HS-27A (cell line): ENCODE data around the gene SAMD3.
"Not testable (repeated sequence)": the region's sequence is repeated elsewhere in the genome, so short reads cannot be mapped to it uniquely, and the experiment has no call there.

ENCODE experiments used
- DNase-seq: peaks from one replicate; pipeline ENCODE4 v3.0.0-alpha.2; 2012; ENCODE audit warnings: low read depth, missing footprints

SAMD3 gene

GRCh38 chr6:130129762-130130246, 92.9 kb downstream of the SAMD3 start:
- DNase-seq, result no peak

DNA sequence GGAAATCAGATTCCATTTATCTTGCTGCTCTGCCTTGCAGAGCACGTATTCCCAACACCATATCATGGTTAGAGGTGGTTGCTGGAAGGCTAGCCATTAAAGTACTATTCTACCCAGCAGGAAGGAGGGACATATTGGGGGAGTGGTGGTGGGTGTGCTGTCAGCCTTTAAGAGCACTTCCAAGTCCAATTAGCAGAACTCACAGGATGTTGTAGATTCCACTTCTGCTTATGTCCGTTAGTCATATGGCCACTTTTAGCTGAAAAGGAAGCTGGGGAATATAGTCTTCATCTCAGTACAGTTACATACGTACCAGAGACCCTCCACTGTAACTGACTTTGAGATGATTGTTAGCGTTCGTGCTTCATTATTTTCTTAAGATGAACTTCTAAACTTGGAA, 94.4 kb downstream of the SAMD3 start:
- no peak for DNase-seq

GRCh38 chr6:130127195-130127594, 95.6 kb downstream of the SAMD3 start:
- DNase-seq, result no peak

- DNase-seq, result no peak
Observed at GRCh38 chr6:130122243-130122642, 100.5 kb downstream of the SAMD3 start.

DNA sequence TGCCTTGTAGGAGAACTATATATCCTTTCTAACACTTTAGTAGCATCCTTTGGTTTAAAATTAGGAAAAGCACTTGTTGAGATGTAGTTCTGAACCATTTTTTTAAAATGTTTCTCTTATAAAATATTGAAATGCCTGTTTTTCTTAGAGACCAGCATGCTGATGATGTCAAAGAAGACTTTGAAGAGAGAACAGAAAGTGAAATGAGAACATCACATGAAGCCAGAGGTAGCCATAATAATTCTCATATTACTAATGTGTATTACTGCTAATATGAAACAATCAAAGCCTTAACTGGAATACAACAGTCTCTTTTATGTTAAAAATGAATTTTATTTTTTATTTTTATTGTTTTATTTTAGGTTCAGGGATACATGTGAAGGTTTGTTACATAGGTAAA, 102.0 kb downstream of the SAMD3 start:
- DNase-seq, result no peak

DNA sequence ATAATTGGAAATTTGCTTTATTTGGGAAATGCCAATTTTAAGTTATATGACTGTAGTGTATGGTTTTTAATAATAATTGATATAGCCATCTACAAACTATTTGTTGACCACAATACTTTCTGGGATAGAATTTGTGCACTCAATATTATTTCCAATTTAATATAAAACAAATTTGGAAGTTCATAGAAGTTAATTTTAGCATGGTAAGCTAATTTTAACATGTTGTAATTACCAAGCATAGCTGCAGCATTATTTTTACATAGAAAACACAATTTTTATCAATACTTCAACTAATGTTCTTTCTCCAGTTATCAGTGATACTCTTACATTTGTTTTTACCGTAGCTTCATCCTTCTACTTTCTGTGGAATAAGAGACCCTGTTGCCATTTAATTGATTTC, 103.5 kb downstream of the SAMD3 start:
- DNase-seq, result no peak

GRCh38 chr6:130118236-130118635, 104.5 kb downstream of the SAMD3 start:
- no peak for DNase-seq

- DNase-seq, result not testable (repeated sequence)
Observed at GRCh38 chr6:130117187-130117701, 105.5 kb downstream of the SAMD3 start.

DNA sequence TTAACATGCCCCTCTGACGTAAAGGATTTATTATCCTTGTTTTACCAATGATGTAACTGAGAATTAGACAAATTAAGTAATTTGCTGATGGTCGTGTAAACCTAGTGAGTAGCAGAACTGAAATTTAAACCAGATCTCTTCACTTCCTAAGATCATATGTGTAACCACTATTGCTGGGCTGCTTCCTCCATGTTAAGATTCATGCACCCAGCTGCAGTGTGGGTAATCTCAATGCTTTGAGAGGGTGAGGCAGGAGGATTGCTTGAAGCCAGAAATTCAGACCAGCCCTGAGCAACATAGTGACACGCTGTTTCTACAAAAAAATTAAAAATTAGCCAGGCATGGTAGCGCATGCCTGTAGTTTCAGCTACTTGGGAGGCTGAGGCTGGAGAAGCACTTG, 106.5 kb downstream of the SAMD3 start:
- DNase-seq, result no peak

GRCh38 chr6:130115036-130115435, 107.7 kb downstream of the SAMD3 start:
- no peak for DNase-seq

- DNase-seq, result no peak
Observed at GRCh38 chr6:130113201-130113710, 109.5 kb downstream of the SAMD3 start.

- no peak for DNase-seq
Observed at GRCh38 chr6:130111031-130111430, 111.7 kb downstream of the SAMD3 start.

DNA sequence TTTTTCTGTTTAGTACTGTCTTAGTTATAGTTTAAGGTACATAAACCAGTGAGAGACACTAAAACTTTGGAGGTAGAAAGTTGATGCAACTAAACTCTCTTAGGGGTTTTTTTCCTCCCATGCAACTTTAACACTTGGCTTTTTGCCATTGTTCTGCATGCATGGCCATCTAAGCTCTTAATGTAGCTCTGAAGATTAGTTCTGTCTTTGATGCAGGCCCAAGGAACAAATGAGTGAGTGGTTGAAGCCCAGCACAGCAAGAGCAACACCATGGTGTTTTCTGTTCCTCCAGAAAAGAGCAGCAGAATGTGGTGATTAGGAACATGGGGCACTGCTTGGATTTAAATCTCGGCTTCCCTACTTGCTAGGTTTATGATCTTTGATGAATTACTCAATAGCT, 115.0 kb downstream of the SAMD3 start:
- no peak for DNase-seq

- DNase-seq, result no peak
Observed at GRCh38 chr6:130105996-130106704, 116.6 kb downstream of the SAMD3 start.

GRCh38 chr6:130099119-130099518, 123.6 kb downstream of the SAMD3 start:
- no peak for DNase-seq

GRCh38 chr6:130098317-130098716, 124.4 kb downstream of the SAMD3 start:
- no peak for DNase-seq
